Caki2 (cell line): Measurements from ENCODE around the gene CRABP2. TPM values are rescaled to one million over a fixed set of nuclear protein-coding genes. Genes with fewer than 3 reads are reported as not detected.

Experiments
- DNase-seq: peaks from one replicate; pipeline ENCODE4 v3.0.0-alpha.2; 2015; ENCODE audit warnings: low read depth
- in situ Hi-C: cut with HindIII; loops from 2 replicates; pipeline ENCODE4 v1.10.0; 2016; ENCODE audit warnings: low sequenced_read_pairs, low pct_unique_long_range_greater_than_20kb, mixed read lengths
- total RNA-seq: library from RNA; depleted of rRNA; stranded (reverse); fragments of >200 nt; shearing (Covaris generic); gene quantifications from 2 replicates; pipeline ENCODE4 v1.2.3, GENCODE V29; 2014; ENCODE audit warnings: low replicate concordance

CRABP2 gene
- total RNA-seq, 1 experiment from 2014 or later = not detected

- in situ Hi-C loops = no loop called here
- no peak for DNase-seq
Measured at GRCh38 chr1:156664046-156664766, 41.2 kb downstream of the CRABP2 start.

DNA sequence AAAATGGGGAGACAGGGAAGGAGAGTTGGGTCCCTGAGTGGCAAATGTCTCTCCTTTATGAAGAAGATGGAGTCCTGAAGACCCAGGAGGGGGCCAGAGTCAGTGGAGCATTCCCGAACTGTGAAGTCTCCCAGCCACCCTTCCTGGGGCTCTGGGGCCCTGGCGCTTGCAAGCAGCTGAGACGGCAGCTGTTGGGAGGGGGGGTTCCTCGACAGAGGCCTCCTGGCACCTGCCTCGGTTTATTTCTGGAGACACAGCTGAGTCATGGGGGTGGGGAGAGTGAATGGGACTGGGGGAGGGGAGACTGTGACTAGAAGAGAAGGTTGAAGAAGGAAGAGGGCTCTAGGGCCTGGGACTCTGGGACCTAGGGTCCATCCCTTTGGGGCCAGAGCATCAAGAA, 42.2 kb downstream of the CRABP2 start:
- in situ Hi-C loops = no loop called here
- DNase-seq = no peak

- in situ Hi-C loops = no loop called here
- no peak for DNase-seq
Measured at GRCh38 chr1:156662800-156663055, 42.7 kb downstream of the CRABP2 start.

- DNase-seq = no peak
- in situ Hi-C loops = no loop called here
Measured at GRCh38 chr1:156662005-156662799, 43.2 kb downstream of the CRABP2 start.

DNA sequence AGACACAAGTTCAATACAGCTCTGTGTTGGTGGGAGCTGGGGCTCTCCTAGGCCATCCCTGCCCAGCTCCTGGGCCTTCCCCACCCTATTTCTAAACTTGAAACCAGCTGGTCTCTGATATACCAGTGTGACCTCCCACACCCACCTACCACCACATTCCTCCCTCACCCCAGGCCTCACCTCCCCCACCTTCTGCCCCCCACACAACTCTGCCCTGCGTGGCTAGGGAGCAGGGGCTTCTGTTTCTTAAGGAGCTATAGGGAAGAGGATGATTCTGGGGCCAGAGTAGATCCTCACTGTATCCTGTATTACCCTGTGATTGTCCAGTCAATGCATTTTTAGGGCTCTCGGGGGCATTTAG, 44.7 kb downstream of the CRABP2 start:
- no peak for DNase-seq
- in situ Hi-C loops = no loop called here

GRCh38 chr1:156659988-156660751, 45.2 kb downstream of the CRABP2 start:
- in situ Hi-C loops = no loop called here
- DNase-seq = peak; percentile 97

DNA sequence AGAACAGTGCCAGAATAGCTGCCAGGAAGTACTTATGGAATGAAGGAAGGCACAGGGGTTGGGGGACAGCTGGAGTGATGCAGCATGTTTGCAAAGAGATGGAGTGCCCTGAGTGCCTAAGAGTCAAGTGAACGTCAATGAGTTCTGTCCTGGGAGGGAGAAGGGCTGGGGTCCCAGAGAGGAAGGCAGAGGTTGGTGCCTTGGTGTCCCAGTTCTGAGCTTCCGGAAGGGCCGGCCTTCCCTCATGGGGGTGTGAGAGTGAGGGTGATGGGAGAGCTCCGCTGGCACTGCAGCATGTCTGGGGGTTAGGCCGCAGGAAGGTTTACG, 45.8 kb downstream of the CRABP2 start:
- in situ Hi-C loops = no loop called here

DNA sequence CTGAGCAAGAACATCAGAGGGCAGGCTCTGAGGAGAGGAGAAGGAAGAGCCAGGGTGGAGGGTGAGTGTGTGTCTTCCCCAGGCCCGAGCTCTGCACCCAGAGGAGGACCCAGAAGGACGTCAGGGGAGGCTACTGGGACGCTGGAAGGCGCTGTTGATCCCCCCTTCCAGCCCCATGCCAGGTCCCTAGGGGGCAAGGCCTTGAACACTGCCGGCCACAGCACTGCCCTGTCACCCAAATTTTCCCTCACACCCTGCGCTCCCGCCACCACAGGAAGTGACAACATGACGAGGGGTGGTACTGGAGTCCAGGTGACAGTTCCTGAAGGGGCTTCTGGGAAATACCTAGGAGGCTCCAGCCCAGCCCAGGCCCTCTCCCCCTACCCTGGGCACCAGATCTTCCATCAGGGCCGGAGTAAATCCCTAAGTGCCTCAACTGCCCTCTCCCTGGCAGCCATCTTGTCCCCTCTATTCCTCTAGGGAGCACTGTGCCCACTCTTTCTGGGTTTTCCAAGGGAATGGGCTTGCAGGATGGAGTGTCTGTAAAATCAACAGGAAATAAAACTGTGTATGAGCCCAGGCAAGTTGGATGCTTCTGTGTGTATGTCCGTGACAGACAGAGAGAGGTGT, 46.3 kb downstream of the CRABP2 start:
- in situ Hi-C loops = no loop called here
- DNase-seq = no peak

More for the DNA sequence above, 45.8 kb downstream of the CRABP2 start:
- no peak for DNase-seq

GRCh38 chr1:156658496-156658895, 46.9 kb downstream of the CRABP2 start:
- DNase-seq = no peak
- in situ Hi-C loops = no loop called here

GRCh38 chr1:156657741-156658319, 47.6 kb downstream of the CRABP2 start:
- in situ Hi-C loops = no loop called here
- no peak for DNase-seq

GRCh38 chr1:156656806-156657740, 48.3 kb downstream of the CRABP2 start:
- in situ Hi-C loops = no loop called here
- DNase-seq = no peak

- in situ Hi-C loops = no loop called here
Measured at GRCh38 chr1:156655904-156656516, 49.4 kb downstream of the CRABP2 start.

GRCh38 chr1:156655151-156655903, 50.1 kb downstream of the CRABP2 start:
- no peak for DNase-seq
- in situ Hi-C loops = no loop called here

More at GRCh38 chr1:156655904-156656516, 49.4 kb downstream of the CRABP2 start:
- no peak for DNase-seq

DNA sequence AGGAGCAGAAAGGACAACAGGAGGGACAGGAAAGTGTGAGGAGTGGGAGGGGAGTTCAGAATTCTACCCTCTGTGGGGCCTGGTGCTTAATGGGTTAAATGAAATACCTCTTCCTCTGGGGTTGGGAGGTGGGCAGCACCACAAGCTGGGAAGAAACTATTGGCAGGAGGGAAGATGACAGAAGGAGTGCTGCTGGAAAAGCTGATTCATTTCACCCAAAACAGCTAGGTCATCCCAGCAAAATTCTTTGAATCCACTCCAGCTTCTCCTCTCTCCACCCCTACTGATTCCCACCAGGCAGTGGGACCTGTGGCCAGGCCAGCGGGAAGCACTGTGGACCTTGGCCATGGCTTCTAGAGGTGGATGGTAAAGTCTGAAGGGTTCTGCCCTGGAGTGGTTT, 50.7 kb downstream of the CRABP2 start:
- in situ Hi-C loops = no loop called here
- DNase-seq = no peak

GRCh38 chr1:156652992-156653355, 52.4 kb downstream of the CRABP2 start:
- no peak for DNase-seq
- in situ Hi-C loops = no loop called here

DNA sequence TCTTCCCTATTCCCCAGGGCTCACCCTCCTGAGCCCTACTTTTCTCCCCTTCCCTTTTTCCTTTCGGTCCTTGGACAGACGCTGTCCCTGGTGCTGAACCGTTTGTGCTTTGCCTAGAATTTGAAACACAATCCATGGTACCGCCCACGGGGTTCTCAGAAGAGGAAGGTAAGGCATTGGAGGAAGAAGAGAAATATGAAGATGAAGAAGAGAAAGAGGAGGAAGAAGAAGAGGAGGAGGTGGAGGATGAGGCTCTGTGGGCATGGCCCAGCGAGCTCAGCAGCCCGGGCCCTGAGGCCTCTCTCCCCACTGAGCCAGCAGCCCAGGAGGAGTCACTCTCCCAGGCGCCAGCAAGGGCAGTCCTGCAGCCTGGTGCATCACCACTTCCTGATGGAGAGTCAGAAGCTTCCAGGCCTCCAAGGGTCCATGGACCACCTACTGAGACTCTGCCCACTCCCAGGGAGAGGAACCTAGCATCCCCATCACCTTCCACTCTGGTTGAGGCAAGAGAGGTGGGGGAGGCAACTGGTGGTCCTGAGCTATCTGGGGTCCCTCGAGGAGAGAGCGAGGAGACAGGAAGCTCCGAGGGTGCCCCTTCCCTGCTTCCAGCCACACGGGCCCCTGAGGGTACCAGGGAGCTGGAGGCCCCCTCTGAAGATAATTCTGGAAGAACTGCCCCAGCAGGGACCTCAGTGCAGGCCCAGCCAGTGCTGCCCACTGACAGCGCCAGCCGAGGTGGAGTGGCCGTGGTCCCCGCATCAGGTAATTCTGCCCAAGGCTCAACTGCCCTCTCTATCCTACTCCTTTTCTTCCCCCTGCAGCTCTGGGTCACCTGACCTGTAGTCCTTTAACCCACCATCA, 53.0 kb downstream of the CRABP2 start:
- DNase-seq = no peak
- in situ Hi-C loops = no loop called here
